GM21423 (cell line): ENCODE measurements around the gene CHCHD2.
"Not testable (repeated sequence)": the region's sequence is repeated elsewhere in the genome, so short reads cannot be mapped to it uniquely, and the experiment has no call there.

ENCODE experiments used
- ATAC-seq: cut with Tn5 transposase; IDR thresholded peaks from one replicate; pipeline ENCODE4 v1.9.1; 2021; ENCODE audit warnings: mild to moderate bottlenecking, moderate library complexity; ENCODE audit not compliant: unreplicated experiment

Gene CHCHD2, protein sequence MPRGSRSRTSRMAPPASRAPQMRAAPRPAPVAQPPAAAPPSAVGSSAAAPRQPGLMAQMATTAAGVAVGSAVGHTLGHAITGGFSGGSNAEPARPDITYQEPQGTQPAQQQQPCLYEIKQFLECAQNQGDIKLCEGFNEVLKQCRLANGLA

DNA sequence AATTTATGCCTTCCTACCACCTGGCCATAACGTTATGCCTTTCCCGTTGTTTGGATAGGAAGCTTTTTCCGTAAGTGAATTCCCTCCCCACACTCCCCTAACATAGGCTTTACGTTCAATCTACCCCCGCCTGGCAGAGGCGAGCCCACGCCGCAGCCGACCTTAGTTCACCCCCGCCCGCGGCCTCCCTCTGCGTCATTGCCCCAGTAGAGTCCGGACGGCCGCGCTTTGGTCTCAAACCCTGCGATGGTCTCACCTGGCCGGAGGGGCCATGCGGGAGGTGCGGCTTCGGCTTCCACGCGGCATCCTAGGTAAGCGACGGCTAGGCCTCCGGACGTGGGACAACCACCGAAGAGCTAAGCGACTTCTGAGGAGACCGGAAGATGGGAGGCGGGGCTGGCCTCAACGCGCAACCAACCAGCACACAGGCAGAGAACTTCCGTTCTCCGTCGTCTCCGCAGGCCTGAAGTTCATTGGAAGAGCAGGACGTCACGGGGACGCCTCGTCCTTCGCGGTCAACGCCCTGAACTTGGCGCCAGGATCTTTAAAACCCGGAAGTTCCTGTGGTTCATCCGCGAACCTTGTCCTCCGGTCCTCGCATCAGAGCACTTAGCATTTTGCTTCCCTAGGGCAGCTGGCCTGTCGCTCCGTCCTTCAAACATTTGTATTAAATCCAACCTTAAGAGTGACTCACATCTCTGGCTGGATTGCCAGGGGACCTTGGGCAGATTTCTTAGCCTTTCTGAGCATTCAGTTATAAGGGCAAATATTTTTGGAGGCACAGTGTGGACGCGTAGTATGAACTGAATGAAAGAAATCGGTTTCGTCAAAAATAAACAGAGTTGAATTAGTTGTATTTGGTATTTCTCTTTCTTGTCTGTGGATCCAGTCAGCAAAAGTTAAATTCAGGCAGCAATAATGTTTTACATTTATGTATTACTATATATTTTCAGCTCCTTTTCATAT, at the start of gene CHCHD2:
Gene CHCHD2 (minus strand): TSS at position 369 of the 966 bp plus-strand sequence. CDS start 63 bp downstream, at position 306.
- peak; percentile 100 for ATAC-seq

DNA sequence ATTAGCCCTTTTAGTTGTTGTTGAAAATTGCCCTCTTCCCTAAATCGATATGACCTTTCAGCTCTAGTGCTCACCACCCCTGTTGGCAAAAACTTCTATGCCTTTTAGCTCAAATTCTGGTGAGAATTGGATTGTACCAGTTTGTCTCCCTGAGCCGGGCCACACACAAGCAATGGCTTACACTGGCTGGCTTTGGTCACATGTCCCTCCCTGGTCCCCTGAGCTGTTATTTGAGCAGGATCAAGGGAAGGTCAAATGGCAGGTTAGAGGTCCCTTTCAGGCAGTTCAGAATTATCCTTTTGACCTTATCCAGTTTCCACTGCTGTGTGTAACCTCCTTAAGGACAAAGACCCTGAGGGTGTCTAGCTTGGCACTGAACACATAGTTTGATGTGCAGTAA, 24.8 kb upstream of the CHCHD2 start:
- not testable (repeated sequence) for ATAC-seq

DNA sequence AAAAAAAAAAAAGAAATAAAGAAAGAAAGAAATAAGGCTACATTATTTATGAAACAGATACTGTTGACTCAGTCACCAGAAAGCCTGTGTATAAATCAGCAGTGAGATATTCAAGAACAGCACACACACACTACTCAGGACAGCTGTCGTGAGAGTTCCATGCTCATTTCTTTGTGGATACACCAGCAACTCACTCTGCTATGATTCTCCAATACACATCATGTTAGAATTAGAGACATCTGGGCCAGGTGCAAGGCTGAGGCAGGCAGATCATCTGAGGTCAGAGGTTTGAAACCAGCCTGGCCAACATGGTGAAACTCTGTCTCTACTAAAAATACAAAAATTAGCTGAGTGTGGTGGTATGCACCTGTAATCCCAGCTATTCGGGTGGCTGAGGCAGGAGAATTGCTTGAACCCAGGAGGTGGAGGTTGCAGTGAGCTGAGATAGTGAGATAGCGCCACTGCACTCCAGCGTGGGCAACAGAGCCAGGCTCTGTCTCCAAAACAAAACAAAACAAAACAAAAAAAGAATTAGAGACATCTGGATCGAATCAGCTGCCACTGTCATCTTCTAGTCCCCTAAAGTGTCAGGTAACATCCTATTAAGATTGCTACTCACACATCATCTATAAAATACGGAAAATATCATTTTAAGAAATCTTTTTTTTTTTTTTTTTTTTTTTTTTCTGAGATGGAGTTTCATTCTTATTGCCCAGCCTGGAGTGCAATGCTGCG, 21.1 kb upstream of the CHCHD2 start:
- ATAC-seq = no peak

DNA sequence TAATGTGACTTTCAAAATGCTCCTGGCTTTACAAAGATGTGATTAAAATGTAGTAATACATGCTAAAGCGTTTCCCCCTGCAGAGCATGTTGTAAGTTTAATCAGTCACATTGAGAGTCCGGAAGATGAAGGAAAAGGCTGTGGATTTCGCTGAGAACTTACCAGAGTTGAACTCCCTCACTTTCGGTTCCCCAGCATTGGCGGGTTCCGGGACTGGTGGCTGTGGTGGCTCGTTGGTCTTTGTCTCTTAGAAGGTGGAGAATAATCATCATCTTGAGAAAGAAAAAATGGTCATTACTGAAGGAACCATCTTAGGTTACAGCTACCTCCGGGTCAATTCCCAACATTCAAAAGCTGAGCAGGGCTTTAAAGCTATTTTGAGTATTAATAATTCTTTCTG, 19.6 kb upstream of the CHCHD2 start:
- no peak for ATAC-seq

DNA sequence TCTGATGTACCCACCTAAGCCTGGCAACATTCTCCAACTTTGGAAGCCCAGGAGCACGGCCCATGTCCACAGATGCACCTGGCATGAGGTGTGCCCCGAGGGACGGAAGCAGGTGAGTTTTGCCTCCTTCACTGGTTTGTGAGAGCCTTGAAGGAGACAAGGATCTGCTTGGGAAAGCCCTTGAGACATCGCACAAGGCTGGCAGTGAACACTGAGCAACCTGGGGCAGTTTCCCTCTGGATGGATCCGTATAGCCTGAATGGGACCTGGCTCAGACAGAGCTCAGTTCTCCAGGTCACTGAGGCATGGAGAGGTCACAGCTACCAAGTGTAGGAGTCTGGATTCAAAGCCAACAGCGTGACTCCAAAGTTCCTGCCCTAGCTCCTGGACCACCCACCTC, 18.7 kb upstream of the CHCHD2 start:
- ATAC-seq = no peak

DNA sequence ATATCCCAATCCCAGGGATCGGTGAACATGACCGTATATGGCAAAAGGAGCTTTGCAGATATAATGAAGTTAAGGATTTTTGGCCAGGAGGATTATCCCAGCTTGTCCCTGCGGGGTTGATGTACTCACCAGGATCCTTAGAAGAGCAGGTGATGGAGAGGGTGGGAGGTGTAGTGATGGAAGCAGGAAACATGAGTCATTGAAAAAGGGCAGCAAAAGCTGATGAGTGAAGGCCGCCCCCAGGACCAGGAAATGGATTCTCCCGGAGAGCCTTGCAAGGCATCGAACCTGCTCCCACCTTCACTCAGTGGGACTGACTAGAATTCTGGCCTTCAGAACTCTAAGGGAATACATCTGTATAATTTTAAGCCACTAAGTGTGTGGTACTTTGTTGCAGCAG, 15.2 kb upstream of the CHCHD2 start:
- no peak for ATAC-seq

DNA sequence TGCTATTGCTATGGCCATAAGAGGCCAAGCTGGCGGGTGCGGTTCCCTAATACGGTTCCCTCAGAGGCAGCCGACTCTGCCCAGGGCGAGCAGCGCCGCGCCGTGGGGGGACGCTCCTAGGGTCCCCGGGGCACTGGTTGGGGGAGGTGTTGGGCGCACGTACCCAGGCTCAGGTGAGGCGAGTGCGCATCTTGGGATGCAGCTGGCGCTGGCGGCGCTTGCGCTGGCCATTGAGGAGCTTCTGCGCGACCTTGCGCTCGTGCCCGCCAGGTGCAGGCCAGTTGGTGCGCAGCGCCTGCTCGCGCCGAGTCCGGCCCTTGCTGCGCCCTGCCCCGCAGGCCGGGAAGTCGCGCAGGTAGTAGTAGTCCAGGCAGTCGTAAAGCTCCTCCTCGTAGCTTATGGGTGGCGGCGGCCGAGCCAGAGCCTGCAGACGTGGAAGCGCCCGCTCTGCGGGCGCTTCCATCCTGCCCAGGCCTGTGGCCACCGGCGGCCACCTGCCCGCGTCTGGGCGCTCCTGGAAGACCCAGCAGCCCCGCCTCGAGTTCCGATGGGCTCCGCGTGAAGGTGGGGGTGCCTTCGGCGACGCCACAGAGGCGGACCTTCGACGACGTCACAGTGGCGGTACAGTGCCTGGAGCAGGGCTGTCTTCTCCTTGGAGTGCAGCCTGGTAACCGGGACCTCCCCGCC, 9.7 kb upstream of the CHCHD2 start, which contains the start of gene NUPR2:
Gene NUPR2 (minus strand): TSS at position 566 of the 687 bp plus-strand sequence. CDS start 103 bp downstream, at position 463.
- no peak for ATAC-seq

DNA sequence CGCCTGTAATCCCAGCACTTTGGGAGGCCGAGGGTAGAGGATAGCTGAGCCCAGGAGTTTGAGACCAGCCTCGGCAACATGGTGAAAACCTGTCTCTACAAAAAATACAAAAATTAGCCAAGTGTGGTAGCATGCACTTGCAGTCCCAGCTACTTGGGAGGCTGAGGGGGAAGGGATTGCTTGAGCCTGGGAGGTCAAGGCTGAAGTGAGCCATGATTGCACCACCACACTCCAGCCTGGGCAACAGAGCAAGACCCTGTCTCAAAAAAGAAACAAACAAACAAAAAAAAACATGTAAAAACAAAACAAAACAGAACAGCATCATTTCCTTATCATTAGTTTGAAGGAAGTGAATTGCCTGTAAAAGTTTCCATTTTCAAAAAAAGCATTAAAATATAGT, 6.0 kb upstream of the CHCHD2 start:
- not testable (repeated sequence) for ATAC-seq

DNA sequence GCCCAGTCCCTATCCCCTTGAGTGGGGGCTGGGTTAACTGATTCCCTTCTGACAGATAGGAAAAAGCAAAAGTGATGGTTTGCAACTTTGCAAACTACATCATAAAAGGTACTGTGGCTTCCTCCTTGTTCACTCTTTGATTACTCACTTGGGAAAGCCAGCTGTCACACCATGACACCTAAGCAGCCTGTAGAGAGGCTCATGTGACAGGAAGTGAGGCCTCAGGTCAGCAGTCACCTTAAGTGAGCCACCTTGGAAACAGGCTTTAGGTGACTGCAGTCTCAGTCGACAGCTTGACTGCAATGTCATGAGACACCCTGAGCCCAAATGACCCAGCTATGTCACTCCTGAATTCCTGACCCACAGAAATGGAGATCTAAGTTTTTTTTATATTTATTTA, 4.3 kb upstream of the CHCHD2 start:
- ATAC-seq = no peak

DNA sequence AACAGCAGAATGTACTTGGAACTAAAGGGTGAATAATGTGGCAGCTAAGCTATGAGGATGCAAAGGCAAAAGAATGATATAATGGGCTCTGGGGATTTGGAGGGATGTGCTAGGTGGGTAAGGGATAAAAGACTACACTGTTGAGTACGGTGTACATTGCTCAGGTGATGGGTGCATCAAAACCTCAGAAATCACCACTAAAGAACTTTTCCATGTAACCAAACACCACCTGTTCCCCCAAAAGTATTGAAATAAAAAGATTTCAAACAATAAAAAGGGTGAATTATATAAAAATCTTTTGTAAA, 1.6 kb upstream of the CHCHD2 start:
- no peak for ATAC-seq

DNA sequence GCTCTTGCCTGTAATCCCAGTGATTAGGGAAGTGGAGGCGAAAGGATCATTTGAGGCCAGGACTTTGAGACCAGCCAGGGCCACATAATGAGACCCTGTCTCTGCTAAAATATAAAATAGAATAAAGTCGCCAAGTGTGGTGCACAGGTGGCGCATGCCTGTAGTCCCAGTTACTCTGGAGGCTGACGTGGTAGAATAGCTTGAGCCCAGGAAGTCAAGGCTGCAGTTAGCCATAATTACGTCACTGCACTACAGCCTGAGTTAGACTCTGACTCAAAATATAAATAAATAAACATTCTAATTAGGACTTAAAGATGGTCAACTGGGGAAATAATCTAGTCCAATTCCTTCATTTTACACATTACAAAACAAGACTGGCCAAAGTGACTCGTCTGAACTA, 768 bp downstream of the CHCHD2 start:
- no peak for ATAC-seq

DNA sequence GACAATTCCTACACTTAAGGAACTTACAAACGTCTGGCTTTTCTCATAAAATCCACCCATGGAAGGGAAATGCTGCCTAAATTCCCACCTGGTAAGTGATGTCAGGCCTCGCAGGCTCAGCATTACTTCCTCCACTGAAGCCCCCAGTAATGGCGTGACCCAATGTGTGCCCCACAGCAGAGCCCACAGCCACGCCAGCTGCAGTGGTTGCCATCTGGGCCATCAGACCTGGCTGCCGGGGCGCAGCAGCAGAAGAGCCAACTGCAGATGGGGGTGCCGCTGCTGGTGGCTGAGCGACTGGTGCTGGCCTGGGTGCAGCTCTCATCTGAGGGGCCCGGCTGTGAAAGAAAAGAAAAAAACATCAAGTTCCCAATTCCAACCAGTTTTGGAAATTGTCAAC, 2.1 kb downstream of the CHCHD2 start:
- ATAC-seq = not testable (repeated sequence)

DNA sequence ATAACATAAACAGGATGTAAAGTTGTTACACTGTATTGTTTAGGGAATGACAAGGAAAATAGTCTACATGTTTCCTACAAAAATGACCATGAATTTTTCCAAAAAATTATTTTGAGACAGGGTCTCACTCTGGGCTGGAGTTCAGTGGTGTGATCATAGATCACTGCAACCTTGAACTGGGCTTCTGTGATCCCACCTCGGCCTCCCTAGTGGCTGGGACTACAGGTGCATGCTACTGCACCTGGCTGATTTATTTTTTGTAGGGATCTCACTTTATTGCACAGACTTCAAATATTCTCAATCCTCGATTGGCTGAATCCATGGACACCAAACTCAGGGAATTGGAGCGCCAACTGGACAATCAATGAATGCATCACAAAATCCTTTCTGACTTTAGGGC, 6.6 kb downstream of the CHCHD2 start:
- no peak for ATAC-seq

DNA sequence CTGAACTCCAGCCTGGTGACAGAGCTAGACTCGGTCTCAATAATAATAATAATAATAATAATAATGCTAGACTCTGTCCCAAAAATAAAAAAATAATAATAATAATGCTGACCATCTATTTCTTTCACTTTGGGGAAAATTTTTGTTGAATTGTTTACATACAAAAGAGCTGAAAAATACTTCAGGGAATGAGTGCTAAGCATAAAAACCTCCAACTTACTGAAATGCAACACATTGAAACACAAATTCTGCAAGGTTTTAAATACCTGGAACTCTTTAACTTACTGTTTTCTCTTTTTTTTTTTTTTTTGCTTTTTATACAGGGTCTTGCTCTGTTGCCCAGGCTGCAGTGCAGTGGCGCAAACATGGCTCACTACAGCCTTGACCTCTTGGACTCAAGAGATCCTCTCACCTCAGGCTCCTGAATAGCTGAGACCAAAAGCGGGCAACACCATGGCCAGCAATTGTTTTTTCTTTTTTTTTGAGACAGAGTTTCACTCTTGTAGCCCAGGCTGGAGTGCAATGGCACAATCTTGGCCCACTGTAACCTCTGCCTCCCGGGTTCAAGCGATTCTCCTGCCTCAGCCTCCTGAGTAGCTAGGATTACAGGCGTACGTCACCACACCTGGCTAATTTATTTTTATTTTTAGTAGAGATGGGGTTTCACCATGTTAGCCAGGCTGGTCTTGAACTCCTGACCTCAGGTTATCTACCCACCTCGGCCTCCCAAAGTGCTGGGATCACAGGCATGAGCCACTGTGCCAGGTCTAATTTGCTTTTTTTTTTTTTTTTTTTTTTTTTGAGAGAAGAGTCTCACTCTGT, 7.9 kb downstream of the CHCHD2 start:
- ATAC-seq = not testable (repeated sequence)

DNA sequence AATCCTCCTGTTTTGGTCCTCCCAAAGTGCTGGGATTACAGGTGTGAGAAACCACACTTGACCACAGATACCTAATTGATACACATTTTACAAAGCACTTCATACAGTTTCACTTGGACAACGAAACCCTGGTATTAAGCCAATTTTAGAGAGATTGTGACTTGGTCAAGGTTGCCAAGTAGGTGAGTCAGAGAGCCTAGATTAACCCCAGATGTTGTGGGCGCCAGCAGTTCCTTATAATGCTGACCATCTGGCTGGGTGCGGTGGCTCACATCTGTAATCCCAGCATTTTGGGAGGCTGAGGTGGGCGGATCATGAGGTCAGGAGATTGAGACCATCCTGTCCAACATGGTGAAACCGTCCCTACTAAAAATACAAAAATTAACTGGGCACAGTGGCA, 8.6 kb downstream of the CHCHD2 start:
- no peak for ATAC-seq

DNA sequence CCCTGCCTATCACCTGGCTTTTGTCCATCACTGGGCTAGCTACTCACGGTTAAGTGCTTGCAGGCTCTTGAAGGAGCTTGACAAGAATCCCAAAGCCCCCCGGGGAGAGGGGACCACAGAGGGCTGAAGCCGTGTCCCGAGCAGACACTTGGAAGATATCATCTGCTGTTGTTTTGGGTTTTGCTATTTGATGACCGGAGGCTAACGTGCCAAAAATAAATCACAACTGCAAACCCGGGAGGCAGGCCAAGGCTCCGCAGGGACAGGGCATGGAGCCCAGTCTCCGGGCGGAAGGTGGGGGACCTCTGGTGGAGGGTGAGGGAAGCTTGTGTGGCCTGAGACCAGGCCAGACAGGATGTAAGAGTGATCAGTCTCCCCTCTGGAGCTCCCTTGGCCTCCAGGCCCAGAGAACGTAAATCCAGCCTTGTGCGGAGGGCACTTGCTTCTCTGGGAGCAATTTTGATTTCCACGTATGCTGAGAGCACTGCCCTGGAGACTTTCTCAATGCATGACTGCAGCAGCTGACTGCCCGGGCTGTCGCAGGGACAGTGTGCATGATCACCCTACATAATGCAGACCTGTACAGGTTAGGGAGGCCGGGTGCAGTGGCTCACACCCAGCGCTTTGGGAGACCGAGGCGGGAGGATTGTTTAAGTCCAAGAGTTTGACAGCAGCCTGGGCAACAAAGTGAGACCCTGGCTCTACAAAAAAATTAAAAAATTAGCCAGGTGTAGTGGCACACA, 13.3 kb downstream of the CHCHD2 start, which contains the start of gene PHKG1:
Gene PHKG1 (minus strand): TSS at position 164 of the 743 bp plus-strand sequence. CDS start 4,011 bp downstream, outside the sequence.
- ATAC-seq = no peak

DNA sequence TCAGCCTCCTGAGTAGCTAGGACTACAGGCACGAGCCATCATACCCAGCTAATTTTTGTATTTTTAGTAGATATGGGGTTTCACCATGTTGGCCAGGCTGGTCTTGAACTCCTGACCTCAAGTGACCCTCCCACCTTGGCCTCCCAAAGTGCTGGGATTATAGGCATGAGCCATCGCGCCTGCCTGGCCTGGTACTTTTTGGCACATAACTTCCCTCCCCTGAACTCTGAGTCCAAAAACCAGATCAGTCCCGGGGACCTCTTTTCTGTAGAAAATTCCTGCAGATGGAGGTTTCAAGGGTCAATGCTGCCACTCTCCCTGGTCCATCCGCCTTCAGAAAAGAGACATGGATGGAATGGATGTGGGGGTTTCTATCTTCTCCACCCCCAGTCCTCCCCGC, 13.9 kb downstream of the CHCHD2 start:
- ATAC-seq = not testable (repeated sequence)

DNA sequence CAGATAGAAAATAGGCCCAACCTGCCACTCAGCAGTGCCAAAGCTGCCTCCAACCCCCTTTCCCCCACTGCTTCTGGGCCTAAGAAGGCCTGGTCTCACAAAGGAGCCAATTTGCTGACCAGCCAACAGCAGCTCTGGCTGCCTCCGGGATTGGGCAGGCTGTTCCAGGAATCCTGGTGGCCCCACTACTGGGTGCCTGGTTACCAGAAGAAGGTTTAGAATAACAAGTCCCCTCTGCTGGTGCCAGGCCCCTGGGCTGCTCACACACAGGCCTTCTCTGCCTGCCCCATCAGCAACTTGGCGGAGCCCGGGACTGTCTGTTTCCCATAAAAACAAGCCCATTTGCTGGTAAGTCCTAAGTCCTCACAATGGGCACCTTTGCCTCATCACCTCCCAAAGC, 14.7 kb downstream of the CHCHD2 start:
- ATAC-seq = no peak

DNA sequence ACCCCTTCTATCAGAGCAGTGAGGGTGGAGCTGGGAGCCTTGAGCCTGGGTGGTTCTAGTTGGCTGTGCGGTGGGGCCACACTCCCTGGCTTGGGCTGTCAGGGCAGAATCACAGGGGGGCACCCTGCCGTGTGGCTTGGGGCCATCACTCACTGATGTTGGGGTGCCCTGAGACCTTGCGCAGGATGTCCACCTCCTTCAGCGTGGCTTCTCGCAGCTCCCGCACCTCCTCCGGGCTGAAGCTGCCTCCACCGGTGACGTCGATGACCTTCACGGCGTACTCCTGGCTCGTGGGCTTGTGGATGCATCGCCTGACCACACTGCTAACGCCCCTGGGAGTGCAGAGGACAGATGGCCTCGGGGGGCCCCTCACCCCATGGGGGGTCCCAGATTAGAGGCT, 18.8 kb downstream of the CHCHD2 start:
- no peak for ATAC-seq
